ENCODE data around the gene C5orf15. TPM values are rescaled to one million over a fixed set of nuclear protein-coding genes. Genes with fewer than 3 reads are reported as not detected.
A peak's percentile ranks its signal among the peaks of the same experiment; 100 is the strongest.

Gene C5orf15
- total and polyA plus RNA-seq, 9 of the 15 experiments (the other 6 are each of a cell fraction or from before 2014, with no cell fraction given), result 23.3 to 50.7 (median 35.5) TPM

- peak overlapping the region; percentile 73 for H3K4me2 ChIP-seq (ENCODE audit: insufficient read depth, low read length)
- peak overlapping the region; percentile 44 to 57; a peak in 3 of 4 replicates for H3K9ac ChIP-seq (ENCODE audit: insufficient read depth in 1 of 2, low read depth in 2 of 2, low read length in 2 of 2)
- ChIA-PET POLR2A (no interaction called here), CTCF (ENCODE audit: low intra/inter-chr PET ratio) (no interaction called here)
- no peaks in the 10 kb centered on the region for H4K20me1 ChIP-seq (replicated peaks; ENCODE audit: control insufficient read depth, insufficient read depth, low read length)
- peak; percentile 21 for ATAC-seq
- peaks cover 6% of the 10 kb centered on the region for H3K9me1 ChIP-seq (ENCODE audit: control insufficient read depth, insufficient read depth, low read length)
- no peaks in the 10 kb centered on the region for H3K27me3 ChIP-seq (ENCODE audit: control insufficient read depth in 2 of 2, insufficient read depth in 2 of 2, low read length in 2 of 2)
- H3K27ac ChIP-seq (ENCODE audit: extremely low read depth, low read depth, low read length), result peak overlapping the region; percentile 85
- H2AFZ ChIP-seq (ENCODE audit: low read depth, low read length), result peak overlapping the region; percentile 87
- no peak overlapping the region for H3K4me3 ChIP-seq
- BruUV-seq (replicated peaks), result no TSS peak
- intact Hi-C loops (cut with micrococcal nuclease) (no loop called here), in situ Hi-C loops (cut with MboI) (no loop called here)
- peaks cover 64 to 74% of the 10 kb centered on the region in 2 experiments for H3K4me1 ChIP-seq (replicated peaks in 1 of 2; ENCODE audit: control insufficient read depth in 2 of 2, insufficient read depth in 2 of 2, low read length in 2 of 2)
- no peaks in the 10 kb centered on the region for H3K79me2 ChIP-seq (ENCODE audit: control insufficient read depth, insufficient read depth, low read length)
- no peaks in the 10 kb centered on the region; the same call in 1 of the 2 replicates for H3K9me3 ChIP-seq (replicated peaks; ENCODE audit: control insufficient read depth, insufficient read depth, low read depth, low read length)
- WGBS (ENCODE audit: insufficient coverage, low coverage, missing lambda C conversion rate), result 5% methylated on average over 3 of the region's 3 CpGs
- H3K36me3 ChIP-seq (ENCODE audit: control insufficient read depth, insufficient read depth, low read length), result no peaks in the 10 kb centered on the region
- no peak for DNase-seq (ENCODE audit: extremely low read depth in 1 of 4, low spot score in 3 of 4)
- no peak for FAIRE-seq
- no peak for TF ChIP-seq CBX5 (IDR thresholded peaks at IDR 0.05; ENCODE audit: borderline replicate concordance, low read depth)
- TF ChIP-seq ZNF12 (CRISPR knock-in tag; IDR thresholded peaks at IDR 0.05), result 0 out of 2 replicates have a peak, but pooled peaks have one; percentile 32
- TF ChIP-seq U2AF1 (optimal IDR thresholded peaks at IDR 0.05; ENCODE audit: low read depth, low read length), result no peak
- 0 out of 2 replicates have a peak, but pooled peaks have one; percentile 1 for TF ChIP-seq ZNF263 (CRISPR knock-in tag; IDR thresholded peaks at IDR 0.05; ENCODE audit: borderline replicate concordance)
- TF ChIP-seq ZNF57 (CRISPR knock-in tag; IDR thresholded peaks at IDR 0.05), result no peak
- TF ChIP-seq SRSF1 (IDR thresholded peaks at IDR 0.05; ENCODE audit: low read depth, low read length), result no peak
- TF ChIP-seq CBX3 (IDR thresholded peaks at IDR 0.05; ENCODE audit: borderline replicate concordance in 1 of 2, low read length in 2 of 2), result no peak
- TF ChIP-seq CREB3 (tag; conservative IDR thresholded peaks at IDR 0.05; ENCODE audit: low read depth), result peak; percentile 32; the same call in 1 of the 2 replicates
- TF ChIP-seq AFF1 (IDR thresholded peaks at IDR 0.05; ENCODE audit: low read depth in 1 of 2, partially characterized antibody in 2 of 2), result no peak
- TF ChIP-seq THRA (IDR thresholded peaks at IDR 0.05), result no peak
- peak; percentile 52; the same call in 1 of the 2 replicates for TF ChIP-seq ZFX (CRISPR knock-in tag; IDR thresholded peaks at IDR 0.05)
- no peak for TF ChIP-seq STAG1 (CRISPR knock-in tag; IDR thresholded peaks at IDR 0.05; ENCODE audit: borderline replicate concordance)
Measured at GRCh38 chr5:133933169-133933509, 35.3 kb downstream of the C5orf15 start.

Measured in K562 (cell line).